ENCODE results near the gene PRLR. TPM values are rescaled to one million over a fixed set of nuclear protein-coding genes. Genes with fewer than 3 reads are reported as not detected.

The PRLR gene
- total RNA-seq, 3 donors from 2014 or later, result 10.3 to 47.1 (median 35.8) TPM

DNA sequence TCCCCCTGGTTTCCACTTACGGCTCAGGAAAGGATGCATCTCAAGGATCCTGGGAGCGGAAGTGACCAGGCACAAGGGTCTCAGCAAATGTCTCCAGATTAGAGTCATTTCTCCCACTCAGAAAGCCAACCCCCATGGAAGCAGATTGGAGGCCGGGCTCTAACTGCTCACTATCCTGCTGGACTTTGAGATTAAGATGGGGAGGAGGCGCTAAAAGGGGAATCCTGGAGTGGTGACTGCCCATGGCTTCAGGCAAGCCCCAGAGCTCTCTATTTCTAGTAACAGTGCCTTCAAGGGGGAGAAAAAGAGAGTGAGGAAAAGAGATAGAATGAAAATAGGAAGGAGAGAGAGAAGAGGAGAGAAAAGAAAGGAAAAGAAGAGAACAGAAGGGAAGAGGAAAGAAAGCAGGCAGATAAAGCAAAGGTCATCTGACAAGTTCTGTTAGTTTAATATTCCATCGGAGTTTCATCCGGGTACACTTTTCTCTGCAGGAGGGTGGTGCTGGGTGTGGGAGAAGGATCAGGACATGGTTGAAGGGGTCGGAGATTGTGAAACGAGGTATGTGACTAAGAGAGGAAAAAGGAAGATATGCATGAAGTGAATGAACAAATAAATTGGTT lies 182.4 kb downstream of the PRLR start, which contains the start of gene AGXT2:
Gene AGXT2 (minus strand): TSS at position 165 of the 620 bp plus-strand sequence. CDS start 57 bp downstream, at position 108.
- Histone ChIP-seq H3K36me3 (ENCODE audit: low read depth) (no peaks in the 10 kb centered on the region), H3K9me3 (no peaks in the 10 kb centered on the region), H3K4me3 (no peak within 1 kb of the TSS), H3K4me1 (ENCODE audit: low read depth) (no peaks in the 10 kb centered on the region)
- ATAC-seq (peak; percentile 44), DNase-seq (no peak)
- intact Hi-C loops (cut with DNase I, micrococcal nuclease), result no loop called here
- TF ChIP-seq, protein P1, sequence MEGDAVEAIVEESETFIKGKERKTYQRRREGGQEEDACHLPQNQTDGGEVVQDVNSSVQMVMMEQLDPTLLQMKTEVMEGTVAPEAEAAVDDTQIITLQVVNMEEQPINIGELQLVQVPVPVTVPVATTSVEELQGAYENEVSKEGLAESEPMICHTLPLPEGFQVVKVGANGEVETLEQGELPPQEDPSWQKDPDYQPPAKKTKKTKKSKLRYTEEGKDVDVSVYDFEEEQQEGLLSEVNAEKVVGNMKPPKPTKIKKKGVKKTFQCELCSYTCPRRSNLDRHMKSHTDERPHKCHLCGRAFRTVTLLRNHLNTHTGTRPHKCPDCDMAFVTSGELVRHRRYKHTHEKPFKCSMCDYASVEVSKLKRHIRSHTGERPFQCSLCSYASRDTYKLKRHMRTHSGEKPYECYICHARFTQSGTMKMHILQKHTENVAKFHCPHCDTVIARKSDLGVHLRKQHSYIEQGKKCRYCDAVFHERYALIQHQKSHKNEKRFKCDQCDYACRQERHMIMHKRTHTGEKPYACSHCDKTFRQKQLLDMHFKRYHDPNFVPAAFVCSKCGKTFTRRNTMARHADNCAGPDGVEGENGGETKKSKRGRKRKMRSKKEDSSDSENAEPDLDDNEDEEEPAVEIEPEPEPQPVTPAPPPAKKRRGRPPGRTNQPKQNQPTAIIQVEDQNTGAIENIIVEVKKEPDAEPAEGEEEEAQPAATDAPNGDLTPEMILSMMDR (IDR thresholded peaks at IDR 0.05), result no peak

DNA sequence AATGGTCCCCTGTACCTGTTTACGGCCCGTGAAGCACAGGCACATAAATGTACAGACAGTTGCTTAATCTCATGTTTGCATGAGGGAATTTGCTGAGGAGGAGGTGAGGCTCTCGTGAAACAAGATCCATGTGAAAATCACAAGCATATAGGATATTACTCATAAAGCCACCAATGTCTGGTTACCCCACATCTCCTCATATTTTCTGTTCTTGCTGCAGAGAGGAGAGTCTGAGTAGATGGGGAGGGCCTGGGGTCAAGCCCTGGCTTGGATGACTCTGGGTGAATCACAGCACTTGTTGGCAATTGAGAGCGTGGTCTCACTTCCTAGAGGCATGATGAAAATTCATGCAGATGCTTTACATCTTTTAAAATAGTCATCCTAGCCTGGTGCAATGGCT lies 183.5 kb downstream of the PRLR start:
- TF ChIP-seq, protein P1 (IDR thresholded peaks at IDR 0.05), result no peak
- ATAC-seq (no peak), DNase-seq (no peak)
- no peaks in the 10 kb centered on the region for H3K4me1 ChIP-seq (ENCODE audit: low read depth)
- H3K9me3 ChIP-seq, result no peaks in the 10 kb centered on the region
- H3K36me3 ChIP-seq (ENCODE audit: low read depth), result no peaks in the 10 kb centered on the region
- intact Hi-C loops (cut with DNase I, micrococcal nuclease), result no loop called here
- no peak overlapping the region for H3K4me3 ChIP-seq

DNA sequence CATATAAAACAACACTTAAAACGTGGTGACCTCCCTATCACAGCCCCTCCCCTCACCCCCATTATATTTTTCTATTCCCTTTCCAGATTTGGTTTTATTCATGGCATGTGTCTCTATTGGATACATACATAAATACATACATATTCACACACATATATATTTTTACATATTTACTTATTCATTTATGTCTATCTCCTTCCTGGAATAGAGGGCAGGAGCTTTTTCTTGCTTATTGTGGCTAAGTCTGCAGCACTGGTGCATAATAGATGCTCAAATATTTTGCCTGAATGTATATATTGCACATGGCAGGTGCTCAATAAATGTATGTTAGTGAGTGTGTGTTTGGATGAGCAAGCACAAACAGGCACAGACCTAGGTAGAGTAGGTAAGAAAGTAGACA lies 185.0 kb downstream of the PRLR start:
- Histone ChIP-seq H3K4me1 (ENCODE audit: low read depth) (no peaks in the 10 kb centered on the region), H3K4me3 (no peak overlapping the region), H3K36me3 (ENCODE audit: low read depth) (no peaks in the 10 kb centered on the region), H3K9me3 (no peaks in the 10 kb centered on the region)
- TF ChIP-seq, protein P1 (IDR thresholded peaks at IDR 0.05), result no peak
- intact Hi-C loops (cut with DNase I, micrococcal nuclease), result no loop called here
- ATAC-seq, result no peak
- DNase-seq, result no peak

DNA sequence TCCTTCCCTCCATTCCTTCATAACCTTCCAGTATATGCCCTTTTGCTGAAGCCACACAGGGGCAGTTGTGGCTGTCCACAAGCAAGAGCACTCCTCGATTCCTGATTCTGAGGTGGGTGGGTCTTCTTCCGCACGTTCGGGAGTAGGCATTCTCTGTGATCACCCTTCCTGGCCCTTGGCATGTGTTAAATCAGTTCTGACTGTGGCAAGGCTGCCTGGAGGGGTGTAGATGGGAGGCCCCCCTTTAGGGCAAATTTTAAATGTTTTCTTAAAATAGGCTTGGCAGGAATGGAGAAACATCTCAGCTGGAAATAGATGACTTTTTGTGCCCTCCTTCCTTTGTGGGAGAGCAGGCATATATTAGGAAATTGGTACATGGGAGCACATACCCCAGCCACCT lies 185.6 kb downstream of the PRLR start:
- TF ChIP-seq, protein P1 (IDR thresholded peaks at IDR 0.05), result no peak
- H3K9me3 ChIP-seq, result no peaks in the 10 kb centered on the region
- intact Hi-C loops (cut with DNase I, micrococcal nuclease), result no loop called here
- ATAC-seq (no peak), DNase-seq (no peak)
- H3K4me1 ChIP-seq (ENCODE audit: low read depth), result no peaks in the 10 kb centered on the region
- no peaks in the 10 kb centered on the region for H3K36me3 ChIP-seq (ENCODE audit: low read depth)
- no peak overlapping the region for H3K4me3 ChIP-seq

DNA sequence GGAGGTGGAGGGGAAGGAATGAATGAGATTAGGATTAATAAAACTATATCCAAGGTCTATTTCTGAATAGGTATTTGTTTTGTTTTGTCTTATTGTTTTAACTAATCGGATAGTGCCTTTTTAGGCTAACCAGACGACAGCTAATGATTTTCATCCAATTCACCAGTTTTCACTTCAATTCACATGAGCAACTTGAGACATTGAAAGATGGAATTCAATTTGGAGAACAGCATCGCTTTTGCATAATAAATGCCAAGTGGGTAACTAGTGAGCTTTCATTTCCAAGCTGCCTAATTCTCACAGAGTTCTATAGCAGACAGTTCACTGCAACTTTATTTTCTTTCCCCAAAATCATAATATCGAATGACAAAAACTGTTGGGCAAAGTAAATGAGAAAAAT lies 187.5 kb downstream of the PRLR start:
- no peak for DNase-seq
- no peaks in the 10 kb centered on the region for H3K4me1 ChIP-seq (ENCODE audit: low read depth)
- no peak overlapping the region for H3K4me3 ChIP-seq
- intact Hi-C loops (cut with DNase I, micrococcal nuclease), result no loop called here
- no peaks in the 10 kb centered on the region for H3K36me3 ChIP-seq (ENCODE audit: low read depth)
- ATAC-seq, result no peak
- no peaks in the 10 kb centered on the region for H3K9me3 ChIP-seq
- TF ChIP-seq, protein P1 (IDR thresholded peaks at IDR 0.05), result no peak

DNA sequence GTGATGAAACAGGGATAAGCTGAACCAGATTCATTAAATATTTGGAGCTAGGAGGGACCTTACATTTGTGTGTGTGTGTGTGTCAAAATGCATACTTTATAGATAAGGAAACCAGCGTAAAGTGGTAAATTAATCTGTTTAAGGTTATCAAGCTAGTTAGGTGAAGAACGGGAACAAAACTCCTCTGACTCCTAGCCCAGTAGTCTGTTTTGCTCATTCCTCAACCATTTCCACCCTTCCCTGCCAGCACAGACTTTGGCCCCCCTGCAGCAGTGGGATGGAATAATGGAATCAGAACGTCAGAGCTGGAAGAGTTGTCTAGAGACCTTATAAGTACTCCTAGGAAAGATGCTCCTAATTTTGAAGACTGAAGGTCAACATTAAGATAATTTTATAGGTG lies 189.0 kb downstream of the PRLR start:
- TF ChIP-seq, protein P1 (IDR thresholded peaks at IDR 0.05), result no peak
- Histone ChIP-seq H3K36me3 (ENCODE audit: low read depth) (no peaks in the 10 kb centered on the region), H3K4me3 (no peak overlapping the region), H3K9me3 (no peaks in the 10 kb centered on the region), H3K4me1 (ENCODE audit: low read depth) (no peaks in the 10 kb centered on the region)
- DNase-seq (no peak), ATAC-seq (no peak)
- intact Hi-C loops (cut with DNase I, micrococcal nuclease), result no loop called here

Data from mucosa of descending colon (tissue), 3 donors.